ENCODE data around the gene LIG1.

LIG1 gene

DNA sequence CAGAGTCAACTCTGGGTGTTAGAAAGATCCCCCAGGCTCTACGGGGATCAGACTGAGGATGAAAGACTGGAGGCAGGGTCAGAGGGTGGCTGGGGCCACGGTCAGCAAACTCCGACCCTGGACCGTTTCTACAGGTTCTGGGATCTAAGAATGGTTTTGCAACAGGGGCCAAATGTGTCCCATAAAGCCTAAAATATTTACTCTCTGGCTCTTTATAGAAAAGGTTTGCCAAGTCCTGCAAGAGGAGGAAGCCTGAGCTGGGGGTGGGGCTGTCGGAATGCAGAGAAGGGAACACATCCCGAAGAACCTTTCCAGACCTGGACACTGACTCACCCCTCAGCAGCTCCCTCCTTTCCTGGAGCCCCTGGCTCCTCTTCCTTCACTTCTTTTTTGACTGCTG lies 20.7 kb downstream of the LIG1 start:
- no peak for DNase-seq (ENCODE audit: low read depth, low spot score)
- TF ChIP-seq CTCF (IDR thresholded peaks at IDR 0.05; ENCODE audit: low read depth, low read length), result no peak
- in situ Hi-C loops (cut with HindIII; ENCODE audit: low sequenced_read_pairs), result no loop called here
- H3K4me3 ChIP-seq (ENCODE audit: low read depth, low read length), result no peak overlapping the region

DNA sequence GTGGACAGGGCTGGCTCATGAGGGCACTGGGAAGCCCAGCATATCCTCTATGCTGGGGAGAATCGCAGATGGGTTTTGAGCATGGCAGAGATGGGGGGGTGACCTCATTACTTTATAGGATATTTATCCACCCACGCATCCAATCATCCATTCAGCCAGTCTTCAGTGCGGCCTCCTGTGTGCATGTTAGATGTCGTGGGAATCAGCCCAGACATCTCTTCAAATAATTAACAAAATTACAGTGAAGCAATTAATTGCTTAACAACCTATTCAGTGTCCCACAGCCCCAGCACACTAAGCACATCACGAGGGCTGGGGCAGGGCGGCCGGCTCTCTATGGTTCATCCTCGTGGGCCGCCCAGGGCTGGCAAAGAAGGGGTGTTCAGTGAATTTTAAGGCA lies 21.6 kb downstream of the LIG1 start:
- TF ChIP-seq CTCF (IDR thresholded peaks at IDR 0.05; ENCODE audit: low read depth, low read length), result no peak
- in situ Hi-C loops (cut with HindIII; ENCODE audit: low sequenced_read_pairs), result no loop called here
- no peak overlapping the region for H3K4me3 ChIP-seq (ENCODE audit: low read depth, low read length)

GRCh38 chr19:48147597-48148175 lies 22.5 kb downstream of the LIG1 start:
- in situ Hi-C loops (cut with HindIII; ENCODE audit: low sequenced_read_pairs), result no loop called here
- no peak overlapping the region for H3K4me3 ChIP-seq (ENCODE audit: low read depth, low read length)
- TF ChIP-seq CTCF (IDR thresholded peaks at IDR 0.05; ENCODE audit: low read depth, low read length), result no peak

More for the DNA sequence above, 21.6 kb downstream of the LIG1 start:
- DNase-seq (ENCODE audit: low read depth, low spot score), result no peak

DNA sequence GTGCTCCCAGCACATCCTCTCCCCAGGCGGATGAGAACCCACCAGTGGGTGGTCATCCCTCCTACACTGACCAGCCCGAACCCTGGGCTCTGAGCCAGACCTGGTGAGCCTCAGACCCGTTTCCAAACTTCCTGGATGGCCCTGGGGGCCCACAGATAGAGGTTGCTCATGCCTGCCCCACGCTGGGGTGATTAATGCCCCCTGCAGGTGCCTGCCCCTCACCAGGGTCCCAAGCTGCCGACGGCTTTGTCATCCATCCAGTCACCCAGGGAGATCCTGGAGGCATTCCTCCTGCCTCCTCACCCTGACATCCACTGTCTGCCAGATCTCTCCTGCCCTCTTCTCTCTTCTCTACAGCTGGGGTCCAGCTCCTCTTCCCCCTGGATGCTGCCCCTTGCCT lies 31.1 kb downstream of the LIG1 start:
- no peak overlapping the region for H3K4me3 ChIP-seq (ENCODE audit: low read depth, low read length)
- DNase-seq (ENCODE audit: low read depth, low spot score), result no peak
- in situ Hi-C loops (cut with HindIII; ENCODE audit: low sequenced_read_pairs), result no loop called here
- TF ChIP-seq CTCF (IDR thresholded peaks at IDR 0.05; ENCODE audit: low read depth, low read length), result no peak

More at GRCh38 chr19:48147597-48148175, 22.5 kb downstream of the LIG1 start:
- no peak for DNase-seq (ENCODE audit: low read depth, low spot score)

DNA sequence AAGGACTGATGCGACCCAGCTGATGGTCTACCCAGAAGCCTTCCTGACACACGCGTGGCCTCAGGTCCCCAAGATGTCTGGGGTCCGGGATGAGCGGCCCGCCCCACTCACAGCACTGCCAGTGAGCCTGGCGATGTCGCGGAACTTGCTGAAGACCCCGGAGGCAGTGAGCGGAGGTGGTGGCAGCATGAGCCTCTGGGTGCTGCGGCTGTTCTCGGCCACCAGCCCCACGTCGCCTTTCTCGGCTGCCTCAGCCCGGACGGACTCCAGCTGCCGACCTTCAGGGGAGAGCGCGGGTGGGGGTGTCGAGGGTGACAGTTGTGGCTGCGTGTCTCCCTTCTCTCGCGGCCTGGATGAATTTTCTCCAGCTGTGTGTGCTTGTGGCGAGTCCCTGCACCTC lies 32.7 kb downstream of the LIG1 start:
- in situ Hi-C loops (cut with HindIII; ENCODE audit: low sequenced_read_pairs), result no loop called here

GRCh38 chr19:48136547-48136946 lies 33.6 kb downstream of the LIG1 start:
- no peak overlapping the region for H3K4me3 ChIP-seq (ENCODE audit: low read depth, low read length)
- TF ChIP-seq CTCF (IDR thresholded peaks at IDR 0.05; ENCODE audit: low read depth, low read length), result no peak
- in situ Hi-C loops (cut with HindIII; ENCODE audit: low sequenced_read_pairs), result no loop called here
- no peak for DNase-seq (ENCODE audit: low read depth, low spot score)

More for the DNA sequence above, 32.7 kb downstream of the LIG1 start:
- DNase-seq (ENCODE audit: low read depth, low spot score), result no peak
- no peak overlapping the region for H3K4me3 ChIP-seq (ENCODE audit: low read depth, low read length)
- TF ChIP-seq CTCF (IDR thresholded peaks at IDR 0.05; ENCODE audit: low read depth, low read length), result no peak
